GM18526 (cell line): ENCODE measurements around the gene TUBB4B.

Experiments used
- POLR2A ChIP-seq: IDR thresholded peaks from 3 replicates; pipeline ENCODE4 v1.6.1; 2011; ENCODE audit not compliant: insufficient read length; ENCODE audit errors: extremely low read depth

TUBB4B gene

DNA sequence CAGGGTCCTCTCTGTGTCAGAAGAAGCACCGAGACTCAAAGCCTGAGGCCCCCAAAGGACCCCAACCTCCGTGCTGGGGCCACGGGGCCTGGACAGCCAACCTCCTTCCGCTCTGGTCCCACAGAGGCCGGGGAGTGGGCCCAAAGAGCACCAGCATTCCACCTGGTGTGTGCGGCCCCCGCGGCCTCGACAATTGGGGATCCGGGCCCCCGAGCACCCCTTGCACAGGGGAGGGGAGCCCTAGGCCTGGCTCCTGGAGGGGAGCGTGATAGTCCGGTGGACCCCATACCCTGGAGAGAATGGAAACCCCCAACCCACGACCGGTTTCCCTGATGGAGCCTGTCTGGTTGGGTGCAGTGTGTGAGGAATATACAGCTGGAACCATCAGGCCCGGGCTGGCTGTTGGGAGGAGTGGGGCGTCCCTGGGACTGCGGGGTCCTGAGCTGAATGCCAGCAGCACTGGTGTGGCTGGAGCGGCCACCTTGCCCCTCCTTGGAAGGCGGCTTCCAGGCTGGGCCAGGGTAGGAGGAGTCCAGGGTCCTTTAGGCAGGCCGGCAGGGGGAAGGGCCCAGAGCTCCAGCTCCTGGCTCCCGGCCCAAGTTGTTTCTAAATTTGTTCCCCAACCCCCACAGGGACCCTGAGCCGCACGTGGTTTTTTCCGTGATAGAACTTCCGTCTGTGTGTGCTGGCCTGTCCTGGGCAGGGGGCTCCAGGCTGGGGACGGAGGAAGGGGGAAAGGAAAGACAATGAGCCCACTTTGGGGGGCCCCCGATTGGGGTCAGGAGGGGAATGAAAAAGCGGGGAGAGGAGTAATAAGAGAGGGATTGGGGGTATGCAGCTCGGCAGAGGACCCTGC is 35.6 kb downstream of the TUBB4B start:
- TF ChIP-seq POLR2A = no peak

DNA sequence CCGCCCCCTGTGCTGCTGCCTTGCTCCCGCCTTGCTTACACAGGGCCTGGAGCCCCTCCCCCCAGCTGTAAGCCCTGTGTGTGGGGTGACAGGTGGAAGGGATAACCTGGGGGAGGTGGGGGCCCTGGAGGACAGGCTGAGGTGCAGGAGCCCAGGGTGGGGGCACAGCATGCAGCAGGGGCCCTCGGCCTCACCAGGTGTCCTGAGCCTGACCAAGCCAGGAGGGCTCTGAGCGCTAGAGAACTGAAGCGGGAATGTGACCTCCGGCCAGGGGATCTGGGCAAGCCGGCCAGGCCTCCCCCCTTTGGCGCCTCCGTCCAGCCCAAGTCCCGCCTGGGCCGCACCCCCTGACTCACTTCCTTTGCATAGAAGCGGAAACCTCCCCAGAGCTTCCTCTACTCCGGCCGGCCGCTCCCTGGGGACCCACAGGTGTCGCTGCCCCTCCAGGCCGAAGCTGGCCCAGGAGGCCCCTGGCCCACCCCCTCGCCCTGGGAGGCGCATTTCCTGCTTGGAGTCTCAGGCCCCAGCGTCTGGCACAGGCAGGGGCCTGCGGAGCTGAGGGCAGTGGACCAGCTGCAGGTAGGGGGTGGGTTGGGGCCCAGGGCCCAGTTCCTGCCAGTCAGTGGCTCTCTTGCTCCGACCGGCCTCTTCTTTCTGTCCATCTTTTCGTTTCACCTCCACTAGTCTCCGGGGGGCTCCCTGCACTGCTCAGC is 36.4 kb downstream of the TUBB4B start, which contains the start of gene TOR4A:
Gene TOR4A (plus strand): TSS at position 398 of the 713 bp plus-strand sequence. CDS start 964 bp downstream, outside the sequence.
- peak; percentile 52 for TF ChIP-seq POLR2A

DNA sequence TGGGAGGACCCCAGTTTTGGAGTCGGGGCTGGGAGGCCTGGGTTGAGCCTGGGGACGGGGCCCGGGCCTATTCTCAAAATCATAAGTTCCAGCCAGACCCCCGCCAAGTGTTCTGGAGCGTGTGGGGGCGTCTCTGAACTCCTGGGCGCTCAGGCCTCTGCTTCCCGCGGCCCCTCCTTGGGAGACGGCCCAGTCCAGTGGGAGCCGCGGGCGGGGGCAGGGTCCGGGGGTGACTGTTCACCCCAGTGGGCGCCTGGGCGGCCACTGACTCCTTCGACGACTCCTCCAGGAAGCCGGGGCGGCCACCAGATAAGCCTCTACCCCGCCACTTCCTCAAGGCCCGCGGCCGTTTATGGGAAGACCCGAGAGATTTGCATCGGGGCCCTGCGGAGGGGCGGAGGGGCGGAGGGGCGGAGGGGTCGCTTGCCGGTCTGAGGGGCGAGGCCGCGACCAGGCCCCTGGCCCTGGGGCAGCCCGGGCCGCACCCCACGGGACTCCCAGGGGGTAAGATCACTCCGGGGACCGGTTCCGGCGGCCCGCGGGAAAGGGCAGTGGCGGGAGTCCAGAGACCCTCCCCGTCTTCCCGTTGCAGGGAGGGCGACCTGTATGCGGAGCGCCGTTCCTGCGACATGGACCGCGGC is 37.1 kb downstream of the TUBB4B start:
- no peak for TF ChIP-seq POLR2A

DNA sequence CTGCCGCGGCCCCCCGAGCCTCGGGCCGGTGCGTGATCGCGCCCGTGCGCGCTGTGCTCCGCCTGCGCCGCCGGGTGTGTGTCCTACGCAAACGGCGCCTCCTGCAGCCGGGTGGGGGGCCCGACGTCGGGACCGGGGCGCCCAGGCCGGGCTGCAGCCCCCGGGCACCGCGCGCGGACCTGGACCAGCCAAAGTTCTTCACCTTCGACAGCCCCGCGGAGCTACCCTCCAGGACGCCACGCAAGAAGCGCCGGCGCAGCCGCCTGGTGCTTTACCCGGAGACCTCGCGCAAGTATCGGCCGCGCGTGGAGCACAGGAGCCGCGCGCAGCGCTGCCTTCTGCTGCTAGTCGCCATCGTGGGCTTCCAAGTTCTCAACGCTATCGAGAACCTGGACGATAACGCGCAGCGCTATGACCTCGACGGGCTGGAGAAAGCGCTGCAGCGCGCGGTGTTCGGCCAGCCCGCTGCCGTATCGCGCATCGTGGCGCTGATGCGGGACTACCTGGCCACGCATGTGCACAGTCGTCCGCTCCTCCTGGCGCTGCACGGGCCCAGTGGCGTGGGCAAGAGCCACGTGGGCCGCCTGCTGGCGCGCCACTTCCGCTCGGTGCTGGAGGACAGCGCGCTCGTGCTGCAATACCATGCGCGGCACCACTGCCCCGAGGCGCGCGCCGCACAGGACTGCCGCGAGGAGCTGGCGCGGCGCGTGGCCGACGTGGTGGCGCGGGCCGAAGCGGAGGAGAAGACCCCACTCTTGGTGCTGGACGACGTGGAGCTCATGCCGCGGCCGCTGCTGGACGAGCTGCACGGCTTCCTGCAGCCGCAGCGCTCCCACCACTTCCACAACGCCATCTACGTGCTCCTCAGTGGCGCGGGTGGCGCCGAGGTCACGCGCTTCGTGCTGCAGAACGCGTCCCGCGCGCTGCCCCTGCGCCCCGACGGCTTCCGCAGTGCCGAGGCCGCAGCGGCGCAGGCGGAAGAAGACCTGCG is 37.9 kb downstream of the TUBB4B start:
- TF ChIP-seq POLR2A = no peak

DNA sequence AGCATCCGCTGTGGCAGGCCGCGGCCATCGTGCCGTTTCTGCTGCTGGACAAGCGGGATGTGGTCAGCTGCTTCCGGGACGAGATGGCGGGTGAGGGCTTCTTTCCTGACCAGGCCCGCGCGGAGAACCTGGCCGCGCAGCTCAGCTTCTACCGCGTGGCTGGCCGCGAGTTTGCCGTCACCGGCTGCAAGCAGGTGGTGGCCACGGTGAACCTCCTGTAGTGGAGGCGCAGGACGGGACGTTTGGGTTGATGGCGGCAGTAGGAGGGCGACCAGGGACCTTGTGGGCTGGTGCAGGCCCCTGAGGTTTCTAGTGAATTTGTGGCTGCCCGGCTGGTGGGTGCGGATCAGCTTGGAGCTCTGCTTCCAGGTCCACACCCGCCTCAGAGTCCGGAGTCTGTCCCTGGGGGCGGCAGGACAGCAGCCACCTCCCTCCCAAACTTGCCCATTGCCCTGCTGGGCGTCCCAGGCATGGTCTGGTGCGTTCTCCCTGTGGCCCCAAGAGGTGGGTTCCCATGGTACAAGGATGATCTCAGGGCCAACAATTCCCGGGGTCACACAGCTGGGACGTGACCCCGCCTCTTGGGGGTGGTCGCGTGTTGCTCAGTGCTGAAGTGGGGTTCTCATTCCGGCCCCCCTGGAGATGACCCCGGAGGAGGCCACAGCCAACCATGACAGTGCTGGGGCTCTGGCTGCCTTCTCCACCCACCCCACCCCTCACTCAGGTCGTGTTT is 38.8 kb downstream of the TUBB4B start:
- TF ChIP-seq POLR2A = no peak

DNA sequence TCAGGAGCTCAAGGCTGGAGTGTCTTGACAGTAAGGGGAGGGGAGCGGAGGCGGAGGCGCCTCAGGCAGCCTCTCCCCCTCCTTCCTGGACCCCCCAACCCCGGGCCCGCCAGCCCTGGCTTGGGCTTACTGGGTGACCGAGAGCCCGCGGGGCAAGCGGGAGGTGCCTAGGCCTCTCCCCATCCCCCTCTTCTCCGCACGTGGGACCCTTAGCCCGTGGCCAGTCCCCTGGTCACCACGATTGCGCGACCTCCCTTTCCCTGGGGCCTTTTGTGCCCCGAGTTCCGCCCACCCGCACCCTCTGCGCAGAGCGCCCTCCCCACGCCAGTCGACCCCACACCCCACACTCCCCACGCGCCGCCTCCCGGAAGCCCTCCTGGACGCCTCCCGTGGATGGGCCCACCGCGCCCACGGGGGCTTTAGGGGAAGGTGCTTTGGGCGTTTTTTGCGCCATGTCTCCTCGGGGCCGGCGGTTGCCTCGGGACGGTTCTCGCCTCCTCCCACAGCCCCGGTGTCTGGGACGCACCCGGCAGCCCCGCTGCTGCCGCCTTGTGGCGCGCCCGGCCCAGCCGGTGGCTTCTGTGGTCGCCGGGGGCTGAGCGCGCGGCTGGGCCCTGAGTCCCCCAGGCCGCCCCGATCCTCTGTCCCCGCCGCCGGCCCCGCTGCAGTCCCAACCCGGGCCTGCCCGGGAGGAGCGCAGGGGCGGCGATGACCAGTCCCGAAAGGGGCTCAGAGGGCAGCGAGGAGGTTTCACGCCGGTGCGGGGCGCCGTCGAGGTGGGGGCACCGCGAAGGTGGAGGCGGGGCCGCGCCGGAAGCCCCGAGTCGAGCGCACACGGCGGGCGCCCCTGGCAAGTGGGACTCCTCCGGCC is 39.6 kb downstream of the TUBB4B start:
- TF ChIP-seq POLR2A = no peak

DNA sequence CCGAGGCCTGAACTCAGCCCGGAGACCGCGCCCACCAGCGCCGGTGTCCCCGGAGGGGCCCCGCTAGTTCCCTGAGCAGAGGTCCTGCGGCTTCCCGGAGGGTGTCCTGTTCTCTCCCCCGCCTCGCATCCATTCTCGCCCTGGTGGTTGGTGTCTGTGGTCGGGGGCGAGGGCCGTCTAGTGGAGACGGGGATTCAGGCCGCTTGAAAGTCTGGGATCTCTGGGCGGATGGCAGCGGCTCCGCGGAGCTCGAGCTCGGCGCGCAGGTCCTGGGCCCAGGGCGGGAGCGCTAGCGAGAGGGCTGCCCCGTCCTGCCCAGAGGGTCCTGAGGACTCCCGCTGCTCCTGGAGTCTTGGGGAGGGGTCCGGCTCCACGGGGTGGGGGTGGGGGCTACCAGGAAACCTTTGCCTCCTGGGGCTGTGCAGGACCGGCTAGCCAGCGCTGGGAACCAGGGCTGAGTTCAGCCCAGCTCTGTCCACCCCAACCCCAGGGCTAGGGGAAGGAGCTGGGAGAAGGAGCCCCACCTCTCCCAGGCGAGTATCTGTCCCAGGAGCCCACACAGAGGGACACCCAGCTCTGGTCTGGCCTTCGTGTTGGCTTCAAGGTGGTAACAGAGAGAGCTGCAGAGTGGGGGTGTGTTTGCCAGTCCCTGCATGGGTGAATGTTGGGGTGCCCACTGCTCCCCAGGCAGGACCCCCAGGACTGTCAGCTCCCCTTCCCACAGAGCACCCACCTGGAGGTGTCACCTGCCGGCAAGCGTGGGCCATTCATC is 40.4 kb downstream of the TUBB4B start:
- TF ChIP-seq POLR2A = no peak

DNA sequence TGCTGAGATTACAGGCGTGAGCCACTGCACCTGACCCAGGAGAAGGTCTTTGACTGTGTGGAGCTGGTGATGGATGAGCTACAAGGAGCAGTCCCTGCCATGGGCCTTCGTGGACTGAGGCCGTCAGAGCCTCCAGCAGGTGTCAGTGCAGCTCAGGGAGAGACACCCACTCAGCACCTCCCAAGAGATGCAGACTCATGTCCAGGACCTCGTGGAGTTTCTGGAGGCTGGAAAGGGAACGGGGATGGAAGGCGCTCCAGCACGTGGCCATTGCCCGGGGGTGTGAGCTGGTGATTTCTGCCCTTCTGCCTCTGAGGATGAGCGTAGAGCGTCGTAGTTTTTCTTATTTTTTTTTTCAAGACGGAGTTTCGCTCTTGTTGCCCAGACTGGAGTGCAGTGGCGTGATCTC is 45.9 kb downstream of the TUBB4B start:
- TF ChIP-seq POLR2A = no peak

DNA sequence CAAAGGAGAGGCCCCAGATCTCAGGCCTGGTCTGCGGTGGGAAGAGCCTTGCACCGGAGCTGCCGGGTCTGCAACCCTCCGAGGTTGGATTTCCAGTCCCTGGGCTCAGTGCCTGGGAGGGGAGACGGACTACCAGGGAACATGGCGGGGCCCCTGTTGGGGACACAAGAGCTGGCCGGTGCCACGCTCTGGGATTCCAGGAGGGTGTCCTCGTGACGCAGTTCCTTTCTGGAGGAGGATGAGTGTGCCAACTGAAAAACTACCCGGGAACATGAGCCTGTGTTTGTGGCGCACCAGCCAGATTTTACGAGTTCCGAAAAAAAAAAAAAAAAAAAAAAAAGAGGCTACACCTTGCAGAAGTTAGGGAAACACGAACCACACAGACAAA is 52.0 kb downstream of the TUBB4B start:
- TF ChIP-seq POLR2A = no peak
